Activated T-helper 1 cell treated with anti-CD3 and anti-CD28 coated beads, Interleukin-2, amount 50 U/mL, for 16 hours (primary cell): ENCODE results near the gene FJX1.
"Not testable (repeated sequence)": the region's sequence is repeated elsewhere in the genome, so short reads cannot be mapped to it uniquely, and the experiment has no call there.

ENCODE experiments used
- DNase-seq, 2 donors: peaks; one replicate each; pipeline ENCODE4 v3.0.0-alpha.2; 2020; ENCODE audit warnings: low read depth in 1 of 2, low spot score in 1 of 2

Gene FJX1

GRCh38 chr11:35629914-35630313 lies 11.7 kb downstream of the FJX1 start:
- no peak for DNase-seq

GRCh38 chr11:35631891-35632290 lies 13.6 kb downstream of the FJX1 start:
- DNase-seq: no peak

- no peak for DNase-seq
These were observed 14.0 kb downstream of the FJX1 start for GRCh38 chr11:35632301-35632700.

GRCh38 chr11:35633827-35634423 lies 15.7 kb downstream of the FJX1 start:
- DNase-seq: no peak

- DNase-seq: no peak
These were observed 17.7 kb downstream of the FJX1 start for GRCh38 chr11:35635933-35636332.

- DNase-seq: no peak
These were observed 21.4 kb downstream of the FJX1 start for GRCh38 chr11:35639591-35640179.

- no peak for DNase-seq
These were observed 23.1 kb downstream of the FJX1 start for GRCh38 chr11:35641171-35641897.

- DNase-seq: no peak
These were observed 23.7 kb downstream of the FJX1 start for GRCh38 chr11:35641964-35642363.

- no peak for DNase-seq
These were observed 29.3 kb downstream of the FJX1 start for GRCh38 chr11:35647421-35648093.

- DNase-seq: no peak
These were observed 31.7 kb downstream of the FJX1 start for GRCh38 chr11:35650006-35650405.

- no peak for DNase-seq
These were observed 32.2 kb downstream of the FJX1 start for GRCh38 chr11:35650467-35650866.

GRCh38 chr11:35651263-35651662 lies 33.0 kb downstream of the FJX1 start:
- no peak for DNase-seq

- not testable (repeated sequence) for DNase-seq
These were observed 34.5 kb downstream of the FJX1 start for GRCh38 chr11:35652786-35653185.

GRCh38 chr11:35654711-35655110 lies 36.5 kb downstream of the FJX1 start:
- no peak for DNase-seq

GRCh38 chr11:35655254-35655653 lies 37.0 kb downstream of the FJX1 start:
- DNase-seq: no peak

GRCh38 chr11:35655856-35656255 lies 37.6 kb downstream of the FJX1 start:
- no peak for DNase-seq

GRCh38 chr11:35658020-35658948 lies 40.0 kb downstream of the FJX1 start:
- DNase-seq: no peak

- no peak for DNase-seq
These were observed 43.3 kb downstream of the FJX1 start for GRCh38 chr11:35661534-35661933.

- no peak for DNase-seq
These were observed 43.9 kb downstream of the FJX1 start for GRCh38 chr11:35662061-35662648.

- peak; percentile 56 to 72 for DNase-seq
These were observed 44.6 kb downstream of the FJX1 start, which contains the start of gene TRIM44 for GRCh38 chr11:35662649-35663407. Gene TRIM44 (plus strand): TSS chr11:35662775. CDS start chr11:35663112, 337 bp downstream.
